ENCODE data around the gene MTHFSD. TPM values are rescaled to one million over a fixed set of nuclear protein-coding genes. Genes with fewer than 3 reads are reported as not detected.

MTHFSD gene
- total RNA-seq, 1 donor from 2014 or later, result 20.2 TPM

DNA sequence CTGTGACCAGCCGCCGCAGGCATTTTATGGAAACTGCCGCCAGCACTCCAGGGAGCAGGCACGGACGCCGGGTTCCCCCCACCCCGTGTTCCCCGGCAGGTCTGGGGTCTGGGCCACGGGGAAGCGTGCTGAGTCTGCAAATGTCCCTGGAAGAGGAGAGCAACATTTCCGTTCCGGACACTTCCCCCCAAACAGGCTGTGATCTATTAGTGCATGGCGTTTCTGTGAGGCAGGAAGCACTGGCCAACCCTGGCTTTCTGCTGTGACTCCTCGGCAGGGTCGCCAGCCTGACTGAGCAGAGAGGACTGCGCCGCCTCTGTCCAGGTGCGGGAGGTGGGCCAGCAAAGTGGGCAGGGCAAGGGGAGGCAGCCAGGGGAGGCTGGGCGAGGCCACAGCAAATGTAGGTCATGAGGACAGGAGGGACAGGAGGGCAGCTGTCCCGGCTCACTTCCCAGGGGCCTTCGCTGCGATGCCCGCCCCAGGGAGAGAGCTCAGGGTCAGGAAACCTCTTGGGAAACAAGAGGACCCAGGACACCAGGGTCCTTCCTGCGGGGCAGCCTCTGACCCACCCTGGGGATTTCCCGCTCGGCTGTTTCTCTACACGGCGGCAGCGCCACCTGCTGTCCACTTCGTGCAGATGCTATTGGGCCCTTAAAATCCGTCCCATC lies 35.3 kb downstream of the MTHFSD start:
- H3K4me1 Mint-ChIP-seq (ENCODE audit: unreplicated experiment), result no peaks in the 10 kb centered on the region
- no peaks in the 10 kb centered on the region for H3K36me3 Mint-ChIP-seq
- H3K4me3 Mint-ChIP-seq, result no peak overlapping the region
- H3K27me3 Mint-ChIP-seq, result peaks cover 83% of the 10 kb centered on the region
- no peak overlapping the region for H3K27ac Mint-ChIP-seq
- TF ChIP-seq, protein P1, sequence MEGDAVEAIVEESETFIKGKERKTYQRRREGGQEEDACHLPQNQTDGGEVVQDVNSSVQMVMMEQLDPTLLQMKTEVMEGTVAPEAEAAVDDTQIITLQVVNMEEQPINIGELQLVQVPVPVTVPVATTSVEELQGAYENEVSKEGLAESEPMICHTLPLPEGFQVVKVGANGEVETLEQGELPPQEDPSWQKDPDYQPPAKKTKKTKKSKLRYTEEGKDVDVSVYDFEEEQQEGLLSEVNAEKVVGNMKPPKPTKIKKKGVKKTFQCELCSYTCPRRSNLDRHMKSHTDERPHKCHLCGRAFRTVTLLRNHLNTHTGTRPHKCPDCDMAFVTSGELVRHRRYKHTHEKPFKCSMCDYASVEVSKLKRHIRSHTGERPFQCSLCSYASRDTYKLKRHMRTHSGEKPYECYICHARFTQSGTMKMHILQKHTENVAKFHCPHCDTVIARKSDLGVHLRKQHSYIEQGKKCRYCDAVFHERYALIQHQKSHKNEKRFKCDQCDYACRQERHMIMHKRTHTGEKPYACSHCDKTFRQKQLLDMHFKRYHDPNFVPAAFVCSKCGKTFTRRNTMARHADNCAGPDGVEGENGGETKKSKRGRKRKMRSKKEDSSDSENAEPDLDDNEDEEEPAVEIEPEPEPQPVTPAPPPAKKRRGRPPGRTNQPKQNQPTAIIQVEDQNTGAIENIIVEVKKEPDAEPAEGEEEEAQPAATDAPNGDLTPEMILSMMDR (conservative IDR thresholded peaks at IDR 0.05), result peak; percentile 97
- no peak for DNase-seq (ENCODE audit: extremely low spot score, unreplicated experiment)
- H3K9me3 Mint-ChIP-seq, result no peaks in the 10 kb centered on the region

DNA sequence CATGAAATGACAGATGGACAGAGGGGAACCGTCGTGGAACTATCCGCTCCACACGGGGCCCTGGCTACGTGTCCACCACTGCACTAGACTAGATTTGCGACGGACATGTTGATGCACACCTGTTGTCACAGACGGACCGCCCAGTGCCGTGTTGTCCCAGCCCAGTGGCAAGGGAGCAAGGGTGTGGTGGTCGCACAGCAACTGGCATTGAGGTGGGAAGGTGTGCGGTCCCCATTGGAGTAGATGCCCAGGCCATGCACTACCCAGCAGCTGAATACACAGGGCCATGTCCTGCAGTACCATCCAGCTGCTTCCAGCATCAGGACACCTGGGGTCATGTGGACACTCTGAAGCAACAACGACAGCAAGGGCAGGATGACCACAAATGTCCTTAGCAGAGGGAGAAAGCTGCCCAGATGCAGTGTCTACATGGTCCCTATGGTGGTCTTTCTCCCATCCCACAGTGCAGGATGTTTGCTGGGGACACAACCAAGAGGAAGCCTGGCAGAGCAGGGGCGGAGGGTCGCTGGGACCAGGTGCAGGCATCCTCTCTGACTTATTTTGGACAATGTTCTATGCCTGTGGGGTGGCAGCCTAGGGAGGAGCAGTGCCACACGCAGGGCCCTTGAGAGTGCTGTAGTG lies 35.9 kb downstream of the MTHFSD start:
- Mint-ChIP-seq H3K4me3 (no peak overlapping the region), H3K27ac (no peak overlapping the region), H3K27me3 (peaks cover 83% of the 10 kb centered on the region), H3K9me3 (no peaks in the 10 kb centered on the region), H3K4me1 (ENCODE audit: unreplicated experiment) (no peaks in the 10 kb centered on the region), H3K36me3 (no peaks in the 10 kb centered on the region)
- TF ChIP-seq, protein P1 (conservative IDR thresholded peaks at IDR 0.05), result no peak
- DNase-seq (ENCODE audit: extremely low spot score, unreplicated experiment), result no peak

DNA sequence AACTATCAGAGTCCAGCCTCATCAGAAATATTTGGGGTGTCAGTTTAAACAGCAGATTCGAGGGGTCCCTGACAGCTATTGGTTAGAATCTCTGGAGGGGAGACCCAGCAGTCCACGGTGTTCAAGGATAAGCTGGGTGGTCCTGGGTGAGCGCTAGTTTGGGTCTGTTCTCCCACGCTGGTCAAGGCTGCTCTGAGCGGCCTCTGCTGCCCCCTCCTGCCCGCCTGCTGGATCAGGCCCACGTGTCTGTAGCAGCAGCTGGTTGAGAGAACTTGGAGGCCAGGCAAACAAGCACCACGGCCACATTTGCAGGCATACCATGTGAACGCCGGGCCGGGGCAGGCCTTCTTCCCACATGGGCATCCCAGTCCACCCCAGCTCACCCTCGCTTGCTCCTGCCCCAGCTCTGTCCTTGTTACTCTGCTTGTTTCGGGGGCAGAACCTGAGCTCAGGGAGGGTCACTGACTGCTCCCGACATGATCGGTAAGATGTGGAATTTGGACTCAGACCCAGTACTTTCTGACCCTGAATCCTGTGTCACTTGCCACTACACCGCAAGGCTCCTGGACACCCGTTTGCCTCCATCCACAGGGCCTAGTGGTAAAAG lies 37.3 kb downstream of the MTHFSD start:
- Mint-ChIP-seq H3K27me3 (peaks cover 91% of the 10 kb centered on the region), H3K36me3 (peaks cover 4% of the 10 kb centered on the region), H3K4me3 (no peak overlapping the region), H3K9me3 (no peaks in the 10 kb centered on the region), H3K4me1 (ENCODE audit: unreplicated experiment) (peaks cover 4% of the 10 kb centered on the region), H3K27ac (no peak overlapping the region)
- no peak for DNase-seq (ENCODE audit: extremely low spot score, unreplicated experiment)
- TF ChIP-seq, protein P1 (conservative IDR thresholded peaks at IDR 0.05), result peak; percentile 80

DNA sequence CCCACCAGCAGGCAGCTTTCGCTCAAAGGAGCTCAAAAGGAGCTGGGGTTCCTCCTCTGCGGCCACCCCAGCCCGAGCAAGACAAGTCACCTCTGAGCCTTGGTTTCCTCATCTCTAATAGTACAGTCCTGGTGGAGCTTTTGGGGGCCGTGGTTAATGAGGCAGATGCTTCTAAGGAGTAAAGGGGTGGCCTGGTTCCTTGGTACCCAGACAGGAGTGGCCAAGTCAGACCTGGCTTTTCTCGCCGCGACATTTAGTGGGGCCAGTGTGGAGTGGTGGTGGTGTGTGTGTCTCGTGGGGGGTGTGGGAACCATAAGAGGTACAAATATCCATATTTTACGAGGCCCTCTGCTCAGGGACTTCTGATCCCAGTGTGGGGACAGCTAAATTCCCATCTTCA lies 38.0 kb downstream of the MTHFSD start:
- Mint-ChIP-seq H3K36me3 (peaks cover 4% of the 10 kb centered on the region), H3K9me3 (no peaks in the 10 kb centered on the region), H3K4me3 (no peak overlapping the region), H3K27me3 (peaks cover 92% of the 10 kb centered on the region), H3K4me1 (ENCODE audit: unreplicated experiment) (peaks cover 4% of the 10 kb centered on the region), H3K27ac (no peak overlapping the region)
- DNase-seq (ENCODE audit: extremely low spot score, unreplicated experiment), result no peak
- TF ChIP-seq, protein P1 (conservative IDR thresholded peaks at IDR 0.05), result no peak

DNA sequence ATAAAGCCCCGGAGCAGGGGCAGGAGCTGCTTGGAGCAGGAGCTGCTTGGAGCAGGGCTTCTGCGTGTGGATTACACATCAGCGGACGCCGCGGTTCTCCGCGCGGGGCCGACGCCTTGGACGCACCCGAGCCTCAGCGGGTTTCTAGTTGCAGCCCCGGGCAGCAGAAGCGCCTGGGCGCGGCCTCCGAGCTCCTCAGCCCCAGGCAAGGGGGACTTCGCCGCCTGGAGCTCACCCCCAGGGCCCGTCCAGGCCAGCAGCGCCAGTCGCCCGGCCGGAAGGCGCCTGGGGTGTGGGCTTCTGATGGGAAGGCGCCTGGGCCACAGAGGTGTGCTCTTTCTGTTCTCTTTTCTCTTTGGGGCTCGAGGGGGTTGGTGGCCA lies 38.4 kb downstream of the MTHFSD start:
- Mint-ChIP-seq H3K36me3 (peaks cover 4% of the 10 kb centered on the region), H3K9me3 (no peaks in the 10 kb centered on the region), H3K27ac (no peak overlapping the region), H3K4me3 (peak overlapping the region; percentile 61), H3K4me1 (ENCODE audit: unreplicated experiment) (peaks cover 4% of the 10 kb centered on the region), H3K27me3 (peaks cover 90% of the 10 kb centered on the region)
- TF ChIP-seq, protein P1 (conservative IDR thresholded peaks at IDR 0.05), result no peak
- DNase-seq (ENCODE audit: extremely low spot score, unreplicated experiment), result no peak

Data from type B pancreatic cell (in vitro differentiated cells).